MCF 10A (cell line): ENCODE results near the gene PIK3CD. TPM values are rescaled to one million over a fixed set of nuclear protein-coding genes. Genes with fewer than 3 reads are reported as not detected.

Source experiments
- BruUV-seq: library from RNA; stranded (reverse); fragments of 400-500 nt; replicated peaks from 2 replicates; lab custom pipeline; 2021; lab: Mats Ljungman, UMichigan
- CTCF ChIA-PET: fragments of 300-600 bp; sonication (Branson Sonifier 250); formaldehyde crosslinking; extraction: SDS; loops from one replicate; lab custom pipeline; 2021; ENCODE audit warnings: antibody characterized with exemption, inconsistent platforms; lab: Yijun Ruan, JAX
- POLR2A ChIA-PET: fragments of 300-600, 350-650 bp; sonication (Branson Sonifier 250); formaldehyde crosslinking; extraction: SDS; loops from one replicate; lab custom pipeline; 2020; ENCODE audit warnings: antibody characterized with exemption, inconsistent platforms; lab: Yijun Ruan, JAX
- DNase-seq: peaks from one replicate; pipeline ENCODE4 v3.0.0-alpha.2; 2018; ENCODE audit not compliant: unreplicated experiment
- H3K27ac Mint-ChIP-seq: one replicate; pipeline ENCODE4 v1.8.0; 2022; ENCODE audit warnings: mild to moderate bottlenecking, low read depth, mixed read lengths; ENCODE audit not compliant: unreplicated experiment
- H3K27me3 Mint-ChIP-seq: one replicate; pipeline ENCODE4 v1.8.0; 2022; ENCODE audit warnings: mixed read lengths; ENCODE audit not compliant: insufficient read depth, unreplicated experiment
- H3K36me3 Mint-ChIP-seq: one replicate; pipeline ENCODE4 v1.8.0; 2022; ENCODE audit warnings: mild to moderate bottlenecking, moderate library complexity, mixed read lengths; ENCODE audit not compliant: insufficient read depth, unreplicated experiment
- H3K4me1 Mint-ChIP-seq: one replicate; pipeline ENCODE4 v1.8.0; 2022; ENCODE audit warnings: mixed read lengths; ENCODE audit not compliant: insufficient read depth, unreplicated experiment
- H3K4me3 Mint-ChIP-seq: one replicate; pipeline ENCODE4 v1.8.0; 2022; ENCODE audit warnings: mild to moderate bottlenecking, moderate library complexity, mixed read lengths; ENCODE audit not compliant: unreplicated experiment
- H3K9me3 Mint-ChIP-seq: one replicate; pipeline ENCODE4 v1.8.0; 2022; ENCODE audit warnings: mixed read lengths; ENCODE audit not compliant: unreplicated experiment
- CTCF ChIP-seq: fragments of 200-600 bp; IDR thresholded peaks from one replicate; pipeline ENCODE4 v1.8.0; 2022; ENCODE audit warnings: antibody characterized with exemption, mild to moderate bottlenecking; ENCODE audit not compliant: unreplicated experiment
- intact Hi-C: fragments of 100-400 bp; cut with micrococcal nuclease; formaldehyde crosslinking; loops from 2 replicates; pipeline ENCODE4 v1.14.1; 2022
- total RNA-seq: library from RNA; stranded (reverse); gene quantifications from 2 replicates; pipeline ENCODE4 v1.2.3, GENCODE V29; 2022

The PIK3CD gene
- total RNA-seq, 1 experiment from 2014 or later = 7.0 TPM

GRCh38 chr1:9603766-9604753 lies 47.5 kb upstream of the PIK3CD start:
- Mint-ChIP-seq H3K27me3 (no peaks in the 10 kb centered on the region), H3K27ac (no peak overlapping the region), H3K36me3 (peaks cover 18% of the 10 kb centered on the region), H3K4me1 (no peaks in the 10 kb centered on the region), H3K9me3 (no peaks in the 10 kb centered on the region), H3K4me3 (no peak overlapping the region)
- intact Hi-C loops = no loop called here
- ChIA-PET POLR2A (no interaction called here), CTCF (interaction anchor here (0.7 kb wide), 1 partner anchor 71 kb away, joined by 3 read pairs; no protein-coding TSS in a partner anchor)
- no peak for DNase-seq
- TF ChIP-seq CTCF = no peak
- BruUV-seq = no TSS peak

- no TSS peak for BruUV-seq
- no peaks in the 10 kb centered on the region for H3K4me1 Mint-ChIP-seq
- intact Hi-C loops = no loop called here
- no peak for DNase-seq
- no peak overlapping the region for H3K4me3 Mint-ChIP-seq
- no peaks in the 10 kb centered on the region for H3K9me3 Mint-ChIP-seq
- POLR2A ChIA-PET = no interaction called here
- H3K27ac Mint-ChIP-seq = no peak overlapping the region
- no peaks in the 10 kb centered on the region for H3K27me3 Mint-ChIP-seq
- CTCF ChIA-PET = no interaction called here
- TF ChIP-seq CTCF = no peak
- H3K36me3 Mint-ChIP-seq = peaks cover 17% of the 10 kb centered on the region
Measured at GRCh38 chr1:9604836-9605235, 46.7 kb upstream of the PIK3CD start.

GRCh38 chr1:9605946-9606455 lies 45.5 kb upstream of the PIK3CD start:
- ChIA-PET POLR2A (no interaction called here), CTCF (interaction anchor here (0.7 kb wide), 1 partner anchor 11 kb away, joined by 3 read pairs; no protein-coding TSS in a partner anchor)
- no peaks in the 10 kb centered on the region for H3K4me1 Mint-ChIP-seq
- no TSS peak for BruUV-seq
- no peaks in the 10 kb centered on the region for H3K9me3 Mint-ChIP-seq
- DNase-seq = no peak
- peaks cover 15% of the 10 kb centered on the region for H3K36me3 Mint-ChIP-seq
- H3K4me3 Mint-ChIP-seq = no peak overlapping the region
- TF ChIP-seq CTCF = no peak
- intact Hi-C loops = no loop called here
- no peaks in the 10 kb centered on the region for H3K27me3 Mint-ChIP-seq
- H3K27ac Mint-ChIP-seq = no peak overlapping the region

GRCh38 chr1:9606458-9606857 lies 45.1 kb upstream of the PIK3CD start:
- H3K27me3 Mint-ChIP-seq = no peaks in the 10 kb centered on the region
- no peaks in the 10 kb centered on the region for H3K9me3 Mint-ChIP-seq
- no peak for TF ChIP-seq CTCF
- H3K4me1 Mint-ChIP-seq = no peaks in the 10 kb centered on the region
- ChIA-PET CTCF (interaction anchor here (0.7 kb wide), 1 partner anchor 11 kb away, joined by 3 read pairs; no protein-coding TSS in a partner anchor), POLR2A (no interaction called here)
- H3K4me3 Mint-ChIP-seq = no peak overlapping the region
- no peak for DNase-seq
- H3K36me3 Mint-ChIP-seq = peaks cover 15% of the 10 kb centered on the region
- H3K27ac Mint-ChIP-seq = no peak overlapping the region
- no TSS peak for BruUV-seq
- intact Hi-C loops = no loop called here
